HL-60 (cell line): ENCODE measurements around the gene ESRRA.

Source experiments
- DNase-seq, 2 experiments: peaks; one replicate each; pipeline ENCODE4 v3.0.0-alpha.2; 2010 to 2020; ENCODE audit warnings: low read depth in 1 of 2, low spot score in 1 of 2
- H3K27ac ChIP-seq: fragments of 250-450 bp; sonication (Bioruptor Pico); replicated peaks from 2 replicates; pipeline ENCODE4 v1.5.1; 2020; ENCODE audit warnings: mild to moderate bottlenecking, moderate library complexity
- H3K27me3 ChIP-seq: fragments of 250-450 bp; sonication (Bioruptor Pico); 2 replicates; pipeline ENCODE4 v1.5.1; 2021; ENCODE audit warnings: mild to moderate bottlenecking, moderate library complexity; ENCODE audit not compliant: insufficient read depth, poor library complexity, severe bottlenecking
- H3K4me3 ChIP-seq: replicated peaks from 2 replicates; pipeline ENCODE4 v1.5.1; 2011; ENCODE audit warnings: mild to moderate bottlenecking, control low read depth, low read length; ENCODE audit not compliant: insufficient read depth
- GABPA ChIP-seq: IDR thresholded peaks from 2 replicates; pipeline ENCODE4 v1.6.1; 2012; ENCODE audit warnings: low read depth
- POLR2AphosphoS5 ChIP-seq: IDR thresholded peaks from 2 replicates; pipeline ENCODE4 v1.6.1; 2012; ENCODE audit warnings: low read depth
- REST ChIP-seq: IDR thresholded peaks from 2 replicates; pipeline ENCODE4 v1.6.1; 2012; ENCODE audit warnings: low read depth; ENCODE audit not compliant: insufficient replicate concordance
- SPI1 ChIP-seq: IDR thresholded peaks from 2 replicates; pipeline ENCODE4 v1.6.1; 2012; ENCODE audit warnings: low read depth, mild to moderate bottlenecking, borderline replicate concordance
- TF ChIP-seq, protein P1 (sequence below): IDR thresholded peaks from one replicate; pipeline ENCODE4 v1.5.1; 2011; ENCODE audit warnings: low read length, control low read depth, inconsistent platforms; ENCODE audit not compliant: insufficient read depth

Gene ESRRA

GRCh38 chr11:64264371-64264852 lies 40.9 kb upstream of the ESRRA start:
- no peak overlapping the region for H3K27ac ChIP-seq
- TF ChIP-seq POLR2AphosphoS5 (no peak), GABPA (no peak), SPI1 (no peak), REST (no peak)
- TF ChIP-seq, protein P1, sequence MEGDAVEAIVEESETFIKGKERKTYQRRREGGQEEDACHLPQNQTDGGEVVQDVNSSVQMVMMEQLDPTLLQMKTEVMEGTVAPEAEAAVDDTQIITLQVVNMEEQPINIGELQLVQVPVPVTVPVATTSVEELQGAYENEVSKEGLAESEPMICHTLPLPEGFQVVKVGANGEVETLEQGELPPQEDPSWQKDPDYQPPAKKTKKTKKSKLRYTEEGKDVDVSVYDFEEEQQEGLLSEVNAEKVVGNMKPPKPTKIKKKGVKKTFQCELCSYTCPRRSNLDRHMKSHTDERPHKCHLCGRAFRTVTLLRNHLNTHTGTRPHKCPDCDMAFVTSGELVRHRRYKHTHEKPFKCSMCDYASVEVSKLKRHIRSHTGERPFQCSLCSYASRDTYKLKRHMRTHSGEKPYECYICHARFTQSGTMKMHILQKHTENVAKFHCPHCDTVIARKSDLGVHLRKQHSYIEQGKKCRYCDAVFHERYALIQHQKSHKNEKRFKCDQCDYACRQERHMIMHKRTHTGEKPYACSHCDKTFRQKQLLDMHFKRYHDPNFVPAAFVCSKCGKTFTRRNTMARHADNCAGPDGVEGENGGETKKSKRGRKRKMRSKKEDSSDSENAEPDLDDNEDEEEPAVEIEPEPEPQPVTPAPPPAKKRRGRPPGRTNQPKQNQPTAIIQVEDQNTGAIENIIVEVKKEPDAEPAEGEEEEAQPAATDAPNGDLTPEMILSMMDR: no peak

GRCh38 chr11:64265176-64266160 lies 39.9 kb upstream of the ESRRA start:
- DNase-seq: no peak
- Histone ChIP-seq H3K4me3 (no peak overlapping the region), H3K27me3 (no peaks in the 10 kb centered on the region), H3K27ac (no peak overlapping the region)
- no peak for TF ChIP-seq SPI1
- TF ChIP-seq, protein P1: no peak
- TF ChIP-seq REST: no peak
- TF ChIP-seq GABPA: no peak
- no peak; the same call in 1 of the 2 replicates for TF ChIP-seq POLR2AphosphoS5

More at GRCh38 chr11:64264371-64264852, 40.9 kb upstream of the ESRRA start:
- Histone ChIP-seq H3K4me3 (no peak overlapping the region), H3K27me3 (no peaks in the 10 kb centered on the region)
- no peak for DNase-seq

DNA sequence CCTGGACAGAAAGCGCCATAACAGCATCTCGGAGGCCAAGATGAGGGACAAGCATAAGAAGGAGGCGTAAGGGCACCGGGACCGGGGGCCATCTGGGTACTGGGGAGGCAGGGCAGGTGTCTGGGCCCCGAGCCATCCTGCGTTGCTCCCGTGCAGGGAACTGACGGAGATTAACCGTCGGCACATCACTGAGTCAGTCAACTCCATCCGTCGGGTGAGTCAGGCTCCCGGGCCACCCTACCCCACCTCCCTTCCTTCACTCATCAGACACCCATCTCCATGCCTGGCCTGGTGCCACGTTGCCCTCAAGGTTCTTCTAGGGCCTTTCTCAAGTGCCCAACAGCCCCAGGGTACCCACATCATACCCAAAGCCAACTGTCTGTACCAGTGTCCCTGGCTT lies 39.0 kb upstream of the ESRRA start:
- Histone ChIP-seq H3K27me3 (no peaks in the 10 kb centered on the region), H3K27ac (no peak overlapping the region), H3K4me3 (no peak overlapping the region)
- no peak for DNase-seq
- TF ChIP-seq, protein P1: no peak
- no peak for TF ChIP-seq SPI1
